Left kidney (tissue), 8 donors: ENCODE measurements around the gene CACNA1D. TPM values are rescaled to one million over a fixed set of nuclear protein-coding genes. Genes with fewer than 3 reads are reported as not detected.
"Not testable (repeated sequence)": the region's sequence is repeated elsewhere in the genome, so short reads cannot be mapped to it uniquely, and the experiment has no call there.

Experiments used
- DNase-seq: peaks from one replicate; pipeline ENCODE4 v3.0.0-alpha.2; 2013
- long read RNA-seq, 8 donors: transcript quantifications; one replicate each; lab custom pipeline, GENCODE V29; 2026
- polyA plus RNA-seq: library from polyadenylated mRNA; unstranded; fragments of 120-200 nt; gene quantifications from one replicate; pipeline ENCODE4 v1.2.1, GENCODE V29; 2013; ENCODE audit not compliant: insufficient read length

Gene CACNA1D
- polyA plus RNA-seq = 21.9 TPM
- long read RNA-seq, donor 1, partial matches to known transcripts = 0 of 2 reads
- long read RNA-seq, donor 1, other reads (novel, unspliced or antisense) = 0 of 2 reads
- long read RNA-seq, donor 2, partial matches to known transcripts = 0 of 2 reads
- long read RNA-seq, donor 2, other reads (novel, unspliced or antisense) = 0 of 2 reads
- long read RNA-seq, donor 3 = 0 reads
- long read RNA-seq, donor 4, partial matches to known transcripts = 0 of 1 reads
- long read RNA-seq, donor 4, other reads (novel, unspliced or antisense) = 0 of 1 reads
- long read RNA-seq, donor 5 = 0 reads
- long read RNA-seq, donor 6, partial matches to known transcripts = 23 of 26 reads
- long read RNA-seq, donor 6, other reads (novel, unspliced or antisense) = 0 of 26 reads
- long read RNA-seq, donor 7, partial matches to known transcripts = 0 of 1 reads
- long read RNA-seq, donor 7, other reads (novel, unspliced or antisense) = 0 of 1 reads
- long read RNA-seq, donor 8, partial matches to known transcripts = 0 of 1 reads
- long read RNA-seq, donor 8, other reads (novel, unspliced or antisense) = 0 of 1 reads

DNA sequence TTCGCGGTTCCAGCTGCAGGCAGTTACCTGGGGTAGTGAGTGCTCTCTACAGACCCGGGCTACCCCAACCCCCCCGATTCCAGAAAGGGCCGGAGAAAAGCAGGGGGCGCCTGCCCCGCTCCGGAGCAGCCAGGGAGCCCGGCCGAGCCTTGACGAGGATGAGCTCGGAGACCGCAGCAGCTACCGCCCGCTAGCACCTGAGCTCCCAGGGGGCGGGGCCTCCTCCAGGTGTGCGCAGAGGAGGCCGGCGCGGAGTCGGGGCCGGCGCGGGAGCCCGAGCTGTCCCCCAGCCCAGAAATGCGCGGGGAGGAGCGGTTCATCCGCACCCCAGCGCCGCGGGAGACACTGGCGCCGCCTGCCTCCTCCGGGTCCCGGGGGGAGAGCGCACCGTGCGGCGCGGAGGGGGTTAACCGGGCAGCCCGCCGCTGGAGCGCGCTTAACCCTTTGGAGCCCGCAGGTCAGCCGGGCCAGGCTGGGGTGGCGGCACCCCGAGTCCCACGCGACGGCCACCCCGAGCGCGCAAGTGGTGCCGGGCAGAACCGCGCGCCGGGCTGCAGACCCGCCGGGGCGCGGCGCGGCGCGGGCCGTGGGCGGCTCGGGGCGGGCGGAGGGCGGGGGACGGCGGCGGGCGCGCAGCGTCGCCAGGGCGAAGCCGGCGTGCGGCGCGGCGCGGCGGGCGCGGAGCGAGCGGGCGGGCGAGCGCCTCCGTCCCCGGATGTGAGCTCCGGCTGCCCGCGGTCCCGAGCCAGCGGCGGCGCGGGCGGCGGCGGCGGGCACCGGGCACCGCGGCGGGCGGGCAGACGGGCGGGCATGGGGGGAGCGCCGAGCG lies at the start of gene CACNA1D:
Gene CACNA1D, plus strand, starts transcription at position 649 of the 829 bp plus-strand sequence. CDS start 556 bp downstream, outside the sequence.
- no peak for DNase-seq

DNA sequence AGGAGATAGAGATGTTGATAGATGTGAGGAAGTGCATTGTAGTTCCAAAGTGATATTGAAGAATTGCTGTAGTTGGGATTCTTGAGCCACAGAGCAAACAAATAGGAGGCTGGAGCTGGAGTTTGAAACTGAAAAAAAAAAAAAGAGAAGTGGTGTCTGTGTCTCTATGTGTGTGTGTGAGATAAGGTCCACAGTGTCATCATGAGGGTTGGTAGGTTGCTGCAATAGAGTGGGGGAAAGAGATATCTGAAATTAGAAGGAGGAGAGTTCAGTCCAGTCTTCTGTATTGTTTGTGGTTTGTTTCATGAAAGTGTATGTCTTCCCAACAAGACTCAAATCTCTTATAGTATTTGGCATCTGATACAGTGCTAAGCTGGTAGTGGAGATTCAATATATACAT lies 37.3 kb upstream of the CACNA1D start:
- DNase-seq = no peak

DNA sequence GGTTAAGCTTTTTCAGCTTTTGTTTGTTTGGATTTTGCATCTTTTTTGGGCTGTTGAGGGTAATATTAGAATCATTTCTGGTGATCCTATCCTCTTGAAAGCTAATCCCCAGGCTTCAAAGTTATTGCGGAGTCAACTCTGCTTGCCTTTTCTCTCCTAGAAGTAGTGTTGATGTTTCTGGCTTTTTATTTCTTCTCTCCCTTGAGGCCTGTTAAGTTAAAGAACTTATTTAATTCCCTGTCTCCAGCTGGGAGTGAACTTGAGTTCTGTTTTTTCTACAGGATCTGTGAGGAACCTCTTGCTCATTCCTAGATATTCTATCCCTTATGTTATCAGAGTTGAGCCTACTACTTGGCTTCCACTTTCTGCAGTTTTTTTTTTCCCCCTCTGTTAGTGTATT lies 34.1 kb upstream of the CACNA1D start:
- DNase-seq = no peak

DNA sequence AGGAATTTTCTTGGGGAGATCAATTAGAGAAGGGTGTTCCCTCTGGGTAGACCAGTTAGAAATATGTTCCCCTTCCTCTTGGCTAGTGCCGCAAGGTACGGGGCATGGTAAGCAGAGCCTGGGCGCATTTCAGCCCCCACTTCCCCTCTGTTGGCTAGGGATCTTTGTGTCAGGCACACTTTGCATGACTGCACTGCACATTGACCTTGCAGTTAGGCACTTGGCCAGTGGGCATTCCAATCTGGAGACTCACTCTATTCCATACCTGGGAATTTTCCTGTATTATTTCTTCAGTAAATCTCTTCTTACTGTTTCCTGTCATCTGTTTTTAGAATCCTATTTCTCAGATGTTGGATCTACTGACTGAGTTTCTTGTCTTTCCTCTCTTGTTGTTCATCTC lies 30.0 kb upstream of the CACNA1D start:
- no peak for DNase-seq

DNA sequence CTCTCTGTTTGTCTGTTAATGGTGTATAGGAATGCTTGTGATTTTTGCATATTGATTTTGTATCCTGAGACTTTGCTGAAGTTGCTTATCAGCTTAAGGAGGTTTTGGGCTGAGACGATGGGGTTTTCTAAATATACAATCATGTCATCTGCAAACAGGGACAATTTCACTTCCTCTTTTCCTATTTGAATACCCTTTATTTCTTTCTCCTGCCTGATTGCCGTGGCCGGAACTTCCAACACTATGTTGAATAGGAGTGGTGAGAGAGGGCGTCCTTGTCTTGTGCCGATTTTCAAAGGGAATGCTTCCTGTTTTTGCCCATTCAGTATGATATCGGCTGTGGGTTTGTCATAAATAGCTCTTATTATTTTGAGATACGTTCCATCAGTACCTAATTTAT lies 24.7 kb upstream of the CACNA1D start:
- not testable (repeated sequence) for DNase-seq

DNA sequence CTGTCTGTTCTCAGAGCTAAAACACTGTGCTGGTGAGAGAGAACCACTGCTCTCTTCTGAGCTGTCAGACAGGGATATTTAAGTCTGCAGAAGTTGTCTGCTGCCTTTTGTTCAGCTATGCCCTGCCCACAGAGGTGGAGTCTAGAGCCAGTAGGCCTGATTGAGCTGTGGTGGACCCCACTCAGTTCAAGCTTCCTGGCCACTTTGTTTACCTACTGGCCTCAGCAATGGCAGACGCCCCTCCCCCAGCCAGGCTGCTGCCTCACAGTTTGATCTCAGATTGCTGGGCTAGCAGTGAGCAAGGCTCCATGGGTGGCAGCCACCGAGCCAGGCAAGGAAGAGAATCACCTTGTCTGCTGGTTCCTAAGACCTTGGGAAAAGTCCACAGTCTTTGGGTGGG lies 21.0 kb upstream of the CACNA1D start:
- no peak for DNase-seq

DNA sequence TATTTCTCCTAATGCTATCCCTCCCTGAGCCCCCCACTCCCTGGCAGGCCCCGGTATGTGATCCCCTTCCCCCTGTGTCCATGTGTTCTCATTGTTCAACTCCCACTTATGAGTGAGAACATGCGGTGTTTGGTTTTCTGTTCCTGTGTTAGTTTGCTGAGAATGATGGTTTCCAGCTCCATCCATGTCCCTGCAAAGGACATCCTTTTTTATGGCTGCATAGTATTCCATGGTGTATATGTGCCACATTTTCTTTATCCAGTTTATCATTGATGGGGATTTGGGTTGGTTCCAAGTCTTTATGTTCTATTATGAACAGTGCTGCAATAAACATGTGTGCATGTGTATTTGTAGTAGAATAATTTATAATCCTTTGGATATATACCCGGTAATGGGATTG lies 18.0 kb upstream of the CACNA1D start:
- not testable (repeated sequence) for DNase-seq

DNA sequence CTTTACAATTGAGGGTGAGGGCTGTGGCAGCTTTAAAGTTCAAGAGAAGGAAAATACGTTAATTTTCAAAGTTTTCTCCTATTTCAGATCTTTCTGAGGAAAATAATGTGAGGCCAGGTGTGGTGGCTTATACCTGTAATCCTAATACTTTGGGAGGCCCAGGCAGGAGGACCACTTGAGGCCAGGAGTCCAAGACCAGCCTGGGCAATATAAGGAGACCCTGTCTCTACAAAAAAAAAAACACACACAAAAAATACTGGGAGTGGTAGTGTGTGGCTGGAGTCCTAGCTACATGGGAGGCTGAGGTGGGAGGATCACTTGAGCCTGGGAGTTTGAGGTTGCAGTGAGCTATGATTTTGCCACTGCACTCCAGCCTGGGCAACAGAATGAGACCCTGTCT lies 16.7 kb upstream of the CACNA1D start:
- not testable (repeated sequence) for DNase-seq

DNA sequence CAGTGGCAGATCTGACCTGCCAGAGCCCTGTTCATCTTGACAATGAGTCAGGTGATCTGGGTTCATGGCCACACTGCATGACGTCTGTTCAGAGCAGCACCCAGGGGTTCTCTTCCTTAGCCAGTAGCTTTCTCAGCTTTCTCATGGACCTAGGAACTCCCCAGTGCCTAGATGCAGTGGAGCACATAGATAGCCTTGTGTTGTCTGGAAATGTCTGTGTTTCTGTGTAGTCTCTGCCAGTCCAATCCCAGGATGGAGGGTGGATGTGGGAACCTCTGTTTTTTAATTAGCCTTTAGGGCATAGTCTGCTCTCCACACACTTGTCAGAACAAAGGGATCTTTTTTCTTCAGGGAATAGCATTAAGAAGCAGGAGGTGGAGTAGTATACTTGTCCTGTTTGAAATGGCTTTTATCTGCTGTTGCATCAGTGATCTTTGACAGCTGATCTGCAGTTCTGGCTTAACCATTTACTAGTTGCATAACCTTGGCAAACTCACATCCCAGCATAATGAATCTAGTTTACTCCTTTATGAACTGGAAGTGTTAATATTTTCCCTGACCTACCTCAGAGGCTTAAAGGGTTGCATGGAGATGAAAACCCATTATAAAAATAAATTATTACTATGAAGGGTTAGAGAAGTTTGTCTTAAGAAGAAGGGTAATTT lies 16.1 kb upstream of the CACNA1D start:
- DNase-seq = no peak

DNA sequence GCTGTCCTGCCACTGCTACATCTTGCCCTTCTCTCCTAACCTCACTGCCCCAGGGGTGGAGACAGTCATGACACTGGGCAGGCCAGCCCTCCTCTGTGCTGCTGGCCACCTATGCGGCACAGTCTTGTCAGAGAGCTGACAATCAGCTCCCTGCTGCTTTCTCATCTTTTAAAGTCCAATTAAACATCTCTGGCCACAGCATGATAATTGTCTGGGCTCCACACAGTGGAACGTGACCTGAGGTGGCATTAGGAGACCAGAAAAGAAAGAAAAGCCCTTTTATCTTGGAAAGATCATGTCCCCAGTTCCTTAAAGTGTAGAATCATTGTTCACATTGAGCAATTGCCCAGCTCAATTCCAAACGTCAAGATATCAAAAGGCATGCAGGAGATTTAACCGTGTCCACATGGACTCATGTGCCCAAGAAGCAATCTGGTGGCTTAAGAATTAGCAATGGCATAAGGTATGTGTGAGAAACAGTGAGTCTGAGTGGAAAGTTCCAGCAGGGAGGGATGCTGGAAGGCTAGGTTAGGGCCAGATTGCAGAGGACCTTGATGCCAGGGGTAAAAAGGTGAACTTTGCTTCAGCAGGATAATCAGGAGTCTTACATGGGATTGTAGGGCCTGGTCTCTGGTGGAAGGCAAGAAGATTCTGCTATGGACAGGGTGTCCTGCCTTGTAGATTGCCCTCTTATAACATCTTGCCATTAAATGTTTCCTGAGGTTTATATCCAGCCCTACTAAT lies 15.3 kb upstream of the CACNA1D start:
- DNase-seq = no peak

DNA sequence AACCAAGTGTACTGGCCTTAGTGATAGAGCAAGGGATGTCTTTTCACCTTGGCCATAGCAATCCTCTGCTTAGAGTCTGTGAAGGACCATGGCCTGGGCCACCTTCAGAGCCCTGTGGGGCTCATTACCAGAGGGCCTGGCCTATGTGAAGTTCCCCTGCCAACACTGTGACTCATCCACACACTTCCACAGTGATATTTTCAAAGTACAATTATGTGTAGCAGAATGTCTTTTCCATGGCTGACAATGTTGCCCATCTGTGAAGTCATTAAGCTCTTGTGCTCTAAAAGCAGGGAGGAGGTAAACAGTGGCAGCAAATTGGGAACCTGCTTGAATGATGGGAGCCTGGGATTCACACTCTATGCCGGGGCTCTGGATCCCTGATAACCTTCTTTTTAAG lies 12.2 kb upstream of the CACNA1D start:
- DNase-seq = no peak

DNA sequence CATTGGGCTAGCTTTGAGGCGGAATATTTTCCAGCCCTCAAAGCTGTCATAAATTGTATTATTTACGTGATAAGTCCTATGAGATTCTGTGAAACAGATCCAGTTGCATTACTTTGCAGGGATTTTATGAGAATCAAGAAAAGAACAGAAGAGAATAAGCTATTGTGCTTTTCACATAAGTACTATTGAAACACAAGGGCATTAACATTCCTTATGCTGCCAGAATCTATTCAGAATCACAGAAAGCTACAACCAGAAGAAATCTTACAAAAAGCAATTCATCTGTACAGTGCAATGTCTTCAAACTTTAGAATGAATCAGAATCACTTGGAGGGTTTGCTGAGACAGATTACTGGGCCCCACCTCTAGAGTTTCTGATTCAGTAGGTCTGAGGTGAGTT lies 10.6 kb upstream of the CACNA1D start:
- no peak for DNase-seq

DNA sequence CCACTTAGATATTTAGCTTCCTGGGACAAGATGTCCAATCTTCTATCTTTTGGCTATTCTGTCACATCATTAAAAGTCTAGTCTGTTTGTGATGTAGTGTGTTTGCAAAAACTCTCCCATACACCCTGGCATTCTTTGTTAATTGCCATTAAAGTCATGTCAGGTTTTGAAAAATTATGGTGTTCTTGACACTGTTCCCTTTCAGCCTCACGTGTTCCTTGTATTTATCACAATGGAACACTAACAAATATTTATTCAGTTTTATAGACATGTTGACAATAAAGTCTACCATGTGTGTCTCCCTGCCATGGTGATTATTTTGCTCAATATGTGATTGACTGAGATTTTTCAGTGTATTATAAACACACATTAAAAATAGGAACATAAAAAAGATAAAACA lies 9.4 kb upstream of the CACNA1D start:
- no peak for DNase-seq

DNA sequence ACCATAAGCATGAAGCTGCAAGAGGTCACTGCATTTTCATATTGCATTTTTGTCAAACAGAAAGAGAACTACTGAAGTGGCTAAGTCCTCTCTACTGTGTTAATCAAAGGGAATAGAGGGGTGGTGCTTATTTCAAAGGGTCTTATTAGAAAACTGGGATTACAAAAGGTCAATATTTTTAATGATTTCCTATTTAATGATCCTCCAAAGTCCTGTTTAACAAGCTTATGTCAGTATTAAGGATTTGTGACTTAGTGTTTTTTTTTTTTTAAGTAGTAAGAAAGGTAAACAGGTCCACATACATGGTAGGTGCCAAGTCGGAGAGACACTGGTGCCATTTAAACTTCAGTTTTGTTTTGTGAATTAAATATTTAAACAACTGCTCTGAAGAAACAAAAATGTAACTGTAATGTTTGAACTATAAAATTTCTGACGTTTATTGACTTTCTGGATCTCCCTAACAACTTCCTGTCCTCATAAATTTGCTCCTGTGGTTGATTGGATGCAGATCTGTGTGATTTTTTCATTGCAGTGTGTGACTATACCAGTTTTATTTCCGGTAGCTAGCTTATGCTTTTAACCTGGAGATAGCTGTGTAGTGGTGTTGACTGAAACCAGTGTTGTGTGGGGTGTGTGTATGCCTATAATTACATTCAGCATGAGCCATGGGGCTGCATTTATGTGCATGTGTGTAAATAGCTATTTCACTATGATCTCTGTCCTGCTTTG lies 8.6 kb upstream of the CACNA1D start:
- DNase-seq = no peak

DNA sequence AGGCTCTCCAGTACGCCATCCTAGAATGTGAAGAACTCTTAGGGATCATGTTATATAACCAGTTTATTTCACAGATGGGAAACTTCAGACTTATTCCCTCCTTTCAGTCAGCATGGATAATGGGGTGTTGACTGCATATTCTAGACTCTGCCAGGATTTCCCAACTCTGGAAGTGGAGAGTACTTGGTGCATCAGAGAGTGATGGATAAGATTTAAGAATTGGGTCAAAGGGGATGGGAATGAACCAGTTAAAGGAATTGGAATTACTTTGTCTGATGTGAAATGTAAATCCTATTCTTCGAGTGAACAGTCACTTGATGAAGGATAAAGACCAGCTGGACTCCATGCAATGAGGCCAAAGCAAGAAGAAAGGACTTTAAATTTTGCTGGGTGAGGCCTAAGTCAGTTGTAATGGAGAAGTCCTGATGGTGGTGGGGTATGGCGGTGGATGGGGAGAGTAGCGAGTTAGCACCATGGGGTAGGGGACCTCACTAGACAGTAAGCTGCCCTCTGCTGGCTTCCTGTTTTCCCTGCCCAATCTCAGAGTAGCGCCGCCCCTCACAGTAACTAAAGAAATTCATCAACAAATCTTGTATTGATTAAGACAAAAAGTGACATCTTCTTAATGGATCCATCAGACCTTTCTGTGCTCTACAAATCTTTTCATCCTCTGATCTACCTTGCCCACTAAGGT lies 7.3 kb upstream of the CACNA1D start:
- no peak for DNase-seq

DNA sequence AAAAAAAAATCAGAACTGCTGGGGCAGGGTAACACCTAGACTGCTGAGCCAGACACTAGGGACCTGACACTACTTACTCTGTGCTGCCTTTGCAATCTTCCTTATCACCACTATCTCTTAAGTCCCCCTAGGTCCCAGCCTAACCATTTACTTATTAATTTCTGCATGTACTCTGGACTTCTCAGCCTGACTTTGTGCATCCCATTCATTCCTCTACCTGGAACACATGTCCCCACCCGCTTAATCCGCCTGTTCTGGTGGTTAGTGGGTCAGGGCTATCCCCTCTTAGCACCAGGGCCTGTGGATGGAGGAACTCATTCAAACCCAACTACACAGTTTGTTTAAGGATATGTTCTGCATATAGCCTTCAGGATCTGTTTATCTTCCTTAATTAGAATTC lies 5.0 kb upstream of the CACNA1D start:
- DNase-seq = no peak

DNA sequence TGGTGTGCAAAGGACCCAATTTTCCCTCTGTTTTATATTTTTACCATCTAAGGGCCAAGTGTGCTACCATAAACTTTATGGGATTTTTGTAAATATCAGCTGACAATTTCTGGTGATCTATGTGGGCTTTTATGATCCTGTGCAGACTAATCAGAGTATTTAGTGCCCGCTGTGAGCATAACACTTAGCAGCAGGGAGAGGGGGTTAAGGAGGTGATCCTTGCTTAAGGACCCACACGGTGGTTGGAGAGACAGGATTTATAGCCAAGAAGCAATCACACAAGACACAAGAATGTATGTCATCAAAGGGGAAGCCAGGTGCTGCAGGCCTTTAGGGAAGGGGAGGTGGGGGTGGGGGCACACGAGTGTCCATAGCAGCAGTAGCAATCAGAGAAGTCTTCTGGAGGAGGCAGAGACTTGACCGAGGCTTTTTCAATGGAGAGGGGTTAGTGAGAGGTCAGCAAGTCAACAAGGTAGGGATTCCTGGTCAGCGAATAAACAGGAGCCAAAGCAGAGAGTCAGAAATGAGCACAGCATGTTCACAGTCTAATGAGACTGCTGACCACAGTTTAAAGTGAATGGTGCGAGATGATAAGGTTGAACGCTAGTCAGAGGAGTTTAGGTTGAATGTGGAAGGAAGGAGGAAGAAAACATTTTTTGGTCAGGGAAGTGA lies 4.5 kb upstream of the CACNA1D start:
- no peak for DNase-seq

DNA sequence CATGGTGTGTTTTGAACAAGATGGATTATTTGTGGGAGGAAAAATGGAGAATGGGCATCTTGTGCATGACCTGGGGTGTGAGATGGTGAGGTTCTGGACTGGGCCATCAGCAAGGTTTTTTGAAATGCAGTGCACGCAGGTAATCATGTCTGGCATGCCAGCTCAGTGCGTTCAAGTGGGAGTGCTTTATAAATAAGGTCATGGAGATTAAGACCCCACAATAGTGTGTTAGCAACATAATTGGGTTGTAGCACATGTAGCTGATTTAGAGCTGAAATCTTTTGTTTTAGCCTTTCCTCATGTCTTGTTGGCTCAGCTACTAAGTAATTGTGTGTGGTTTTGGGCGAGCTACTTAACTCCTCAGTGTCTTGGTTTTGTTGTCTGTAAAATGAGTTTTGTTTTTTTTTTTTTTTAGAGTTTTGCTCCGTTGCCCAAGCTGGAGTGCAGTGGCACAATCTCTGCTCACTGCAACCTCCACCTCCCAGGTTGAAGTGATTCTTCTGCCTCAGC lies 3.9 kb upstream of the CACNA1D start:
- DNase-seq = no peak

DNA sequence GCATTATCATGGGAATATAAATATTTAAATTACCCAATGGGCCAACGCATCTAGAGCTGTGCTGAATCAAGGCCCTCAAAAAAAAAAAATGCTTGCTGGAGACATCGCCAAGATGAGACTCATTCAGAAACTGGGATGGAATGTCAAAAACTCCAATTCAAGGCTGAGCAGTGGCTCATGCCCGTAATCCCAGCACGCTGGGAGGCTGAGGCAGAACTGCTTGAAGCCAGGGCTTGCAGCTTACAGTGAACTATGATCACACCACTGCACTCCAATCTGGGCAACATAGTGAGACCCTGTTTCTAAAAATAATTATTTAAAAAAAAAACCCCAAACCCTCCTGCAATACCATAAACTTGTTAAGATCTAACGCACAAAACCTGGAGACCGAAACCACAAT lies 3.1 kb upstream of the CACNA1D start:
- no peak for DNase-seq

DNA sequence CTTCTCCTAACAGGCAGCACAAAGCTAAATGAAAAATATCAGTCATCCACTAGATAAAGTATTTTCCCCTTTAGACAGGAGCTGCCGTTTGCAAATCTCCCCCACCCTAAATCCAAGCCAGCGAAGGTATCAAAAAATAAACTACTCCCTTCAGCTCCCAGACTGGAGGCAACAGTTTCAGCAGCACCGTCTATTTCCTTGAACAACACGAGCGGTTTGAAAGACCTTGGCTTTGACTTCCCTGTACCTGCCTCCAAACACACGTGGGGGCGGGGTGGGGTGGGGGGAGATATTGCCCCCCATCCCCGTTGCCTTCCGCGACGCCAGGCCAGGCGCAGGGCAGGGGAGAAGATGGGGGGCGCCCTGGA lies 832 bp upstream of the CACNA1D start:
- DNase-seq = no peak
